ENCODE results near the gene C20orf204.
"Not testable (repeated sequence)": the region's sequence is repeated elsewhere in the genome, so short reads cannot be mapped to it uniquely, and the experiment has no call there.

C20orf204 gene

GRCh38 chr20:64082820-64083377 lies 46.9 kb downstream of the C20orf204 start:
- no peak for DNase-seq (ENCODE audit: low spot score)

- DNase-seq (ENCODE audit: low spot score), result peak; percentile 91
These were observed 47.4 kb downstream of the C20orf204 start for GRCh38 chr20:64083378-64083803.

DNA sequence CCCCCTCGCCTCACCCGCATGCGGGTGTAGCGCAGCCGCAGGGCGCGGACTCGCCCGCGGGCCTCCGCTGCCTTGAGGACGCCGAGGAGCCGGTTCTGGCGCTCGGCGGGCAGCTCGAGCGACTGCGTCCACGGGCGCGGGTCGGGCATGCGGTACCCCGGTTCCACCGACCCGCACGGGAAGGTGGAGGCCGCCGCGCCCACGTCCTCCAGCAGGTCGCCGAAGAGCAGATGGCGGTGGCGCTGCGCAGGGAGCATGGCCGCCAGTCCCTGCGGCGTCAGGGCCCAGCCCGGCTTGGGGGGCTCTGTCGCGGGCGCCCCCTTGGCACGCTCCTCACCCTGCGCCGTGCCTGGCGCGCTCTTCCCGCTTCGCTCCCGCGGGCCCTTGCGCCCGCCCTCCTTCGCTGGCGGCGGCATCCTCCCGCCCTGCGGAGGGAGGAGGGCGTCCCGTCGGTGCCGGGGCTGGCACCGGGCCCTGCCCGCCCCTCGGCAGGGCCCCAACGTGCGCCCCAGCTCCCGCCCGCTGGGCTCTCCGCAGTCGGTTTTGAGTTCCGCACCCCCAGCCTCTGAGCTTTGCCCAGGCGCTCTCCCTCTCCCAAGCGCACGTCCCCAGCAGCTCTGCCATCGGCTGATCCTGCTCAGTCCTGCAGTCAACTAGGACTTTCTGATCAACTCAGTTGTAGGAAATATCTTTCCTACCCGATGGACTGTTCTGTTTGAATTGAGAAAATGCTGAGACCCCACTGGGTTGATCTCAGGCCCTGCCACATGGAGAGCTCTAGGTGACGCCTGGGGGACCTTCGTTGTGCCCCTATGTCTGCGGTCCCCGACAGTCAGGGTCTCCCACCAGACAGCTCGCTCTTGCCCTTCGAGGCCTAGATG lies 48.1 kb downstream of the C20orf204 start, which contains the start of gene LKAAEAR1:
Gene LKAAEAR1, minus strand, starts transcription at position 595 of the 881 bp plus-strand sequence. Its CDS starts 179 bp downstream, at position 416.
- DNase-seq (ENCODE audit: low spot score), result no peak

GRCh38 chr20:64084685-64085152 lies 48.7 kb downstream of the C20orf204 start:
- DNase-seq (ENCODE audit: low spot score), result no peak

- DNase-seq (ENCODE audit: low spot score), result no peak
These were observed 50.8 kb downstream of the C20orf204 start for GRCh38 chr20:64086801-64087200.

DNA sequence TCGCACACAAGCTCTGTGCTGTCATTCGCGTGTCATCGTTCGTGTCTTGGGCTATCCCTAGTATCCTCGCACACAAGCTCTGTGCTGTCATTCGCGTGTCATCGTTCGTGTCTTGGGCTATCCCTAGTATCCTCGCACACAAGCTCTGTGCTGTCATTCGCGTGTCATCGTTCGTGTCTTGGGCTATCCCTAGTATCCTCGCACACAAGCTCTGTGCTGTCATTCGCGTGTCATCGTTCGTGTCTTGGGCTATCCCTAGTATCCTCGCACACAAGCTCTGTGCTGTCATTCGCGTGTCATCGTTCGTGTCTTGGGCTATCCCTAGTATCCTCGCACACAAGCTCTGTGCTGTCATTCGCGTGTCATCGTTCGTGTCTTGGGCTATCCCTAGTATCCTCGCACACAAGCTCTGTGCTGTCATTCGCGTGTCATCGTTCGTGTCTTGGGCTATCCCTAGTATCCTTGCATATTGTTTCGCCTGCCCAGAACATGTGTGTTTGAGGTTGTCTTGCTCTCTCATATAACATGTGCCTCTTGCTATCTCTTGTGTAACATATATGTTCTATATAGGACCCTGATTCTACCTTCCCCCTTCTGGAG lies 51.3 kb downstream of the C20orf204 start:
- not testable (repeated sequence) for DNase-seq (ENCODE audit: low spot score)

DNA sequence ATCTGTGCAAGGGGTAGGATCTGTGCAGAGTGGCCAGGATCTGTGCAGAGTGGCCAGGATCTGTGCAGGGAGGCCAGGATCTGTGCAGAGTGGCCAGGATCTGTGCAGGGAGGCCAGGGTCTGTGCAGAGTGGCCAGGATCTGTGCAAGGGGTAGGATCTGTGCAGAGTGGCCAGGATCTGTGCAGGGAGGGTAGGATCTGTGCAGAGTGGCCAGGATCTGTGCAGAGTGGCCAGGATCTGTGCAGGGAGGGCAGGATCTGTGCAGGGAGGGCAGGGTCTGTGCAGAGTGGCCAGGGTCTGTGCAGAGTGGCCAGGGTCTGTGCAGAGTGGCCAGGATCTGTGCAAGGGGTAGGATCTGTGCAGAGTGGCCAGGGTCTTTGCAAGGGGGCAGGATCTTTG lies 52.6 kb downstream of the C20orf204 start:
- not testable (repeated sequence) for DNase-seq (ENCODE audit: low spot score)

Small RNAs within 50 kb of the gene (small RNA-seq; reads per million reads assigned to genes)
- gene AL355803.1 (0 reads per million in 2 experiments), gene MIR6813 (0 to 0.04 reads per million in 2 experiments)
